ENCODE results near the gene CD3G.

CD3G gene

GRCh38 chr11:118374729-118375128, 30.6 kb downstream of the CD3G start:
- no peak for TF ChIP-seq CTCF (IDR thresholded peaks at IDR 0.05; ENCODE audit: borderline replicate concordance, insufficient read depth, low read depth, low read length)
- H3K4me3 ChIP-seq (ENCODE audit: low read depth, low read length) = no peak overlapping the region

GRCh38 chr11:118375978-118376377, 31.8 kb downstream of the CD3G start:
- no peak for TF ChIP-seq CTCF (IDR thresholded peaks at IDR 0.05; ENCODE audit: borderline replicate concordance, insufficient read depth, low read depth, low read length)
- H3K4me3 ChIP-seq (ENCODE audit: low read depth, low read length) = no peak overlapping the region

- no peak overlapping the region for H3K4me3 ChIP-seq (ENCODE audit: low read depth, low read length)
- TF ChIP-seq CTCF (IDR thresholded peaks at IDR 0.05; ENCODE audit: borderline replicate concordance, insufficient read depth, low read depth, low read length) = no peak
Observed at GRCh38 chr11:118379497-118379896, 35.4 kb downstream of the CD3G start.

- no peak overlapping the region for H3K4me3 ChIP-seq (ENCODE audit: low read depth, low read length)
- TF ChIP-seq CTCF (IDR thresholded peaks at IDR 0.05; ENCODE audit: borderline replicate concordance, insufficient read depth, low read depth, low read length) = no peak
Observed at GRCh38 chr11:118380571-118380970, 36.4 kb downstream of the CD3G start.

- H3K4me3 ChIP-seq (ENCODE audit: low read depth, low read length) = no peak overlapping the region
- no peak for TF ChIP-seq CTCF (IDR thresholded peaks at IDR 0.05; ENCODE audit: borderline replicate concordance, insufficient read depth, low read depth, low read length)
Observed at GRCh38 chr11:118382954-118383353, 38.8 kb downstream of the CD3G start.

GRCh38 chr11:118383657-118384056, 39.5 kb downstream of the CD3G start:
- TF ChIP-seq CTCF (IDR thresholded peaks at IDR 0.05; ENCODE audit: borderline replicate concordance, insufficient read depth, low read depth, low read length) = no peak
- H3K4me3 ChIP-seq (ENCODE audit: low read depth, low read length) = no peak overlapping the region

- no peak for TF ChIP-seq CTCF (IDR thresholded peaks at IDR 0.05; ENCODE audit: borderline replicate concordance, insufficient read depth, low read depth, low read length)
Observed at GRCh38 chr11:118396097-118396501, 52.0 kb downstream of the CD3G start.

More at GRCh38 chr11:118396097-118396501, 52.0 kb downstream of the CD3G start:
- no peak overlapping the region for H3K4me3 ChIP-seq (ENCODE audit: low read depth, low read length)
